T-helper 1 cell (primary cell): Measurements from ENCODE around the gene THSD4.
"Not testable (repeated sequence)": the region's sequence is repeated elsewhere in the genome, so short reads cannot be mapped to it uniquely, and the experiment has no call there.

ENCODE experiments used
- DNase-seq, 5 donors: peaks; one replicate each; pipeline ENCODE4 v3.0.0-alpha.2; 2012 to 2020

THSD4 gene

GRCh38 chr15:71437404-71437803 lies 322.1 kb downstream of the THSD4 start:
- DNase-seq, result no peak

GRCh38 chr15:71437919-71438318 lies 322.6 kb downstream of the THSD4 start:
- DNase-seq, result no peak

GRCh38 chr15:71439478-71439877 lies 324.2 kb downstream of the THSD4 start:
- DNase-seq, result not testable (repeated sequence)

GRCh38 chr15:71440489-71441110 lies 325.3 kb downstream of the THSD4 start:
- peak in 1 of 5 donors; percentile 23 for DNase-seq

GRCh38 chr15:71443538-71443937 lies 328.3 kb downstream of the THSD4 start:
- peak in 2 of 5 donors; percentile 8 to 25 for DNase-seq

GRCh38 chr15:71444032-71444810 lies 328.9 kb downstream of the THSD4 start:
- no peak for DNase-seq

GRCh38 chr15:71444866-71445590 lies 329.8 kb downstream of the THSD4 start:
- DNase-seq, result no peak

- no peak for DNase-seq
Observed at GRCh38 chr15:71447328-71448250, 332.3 kb downstream of the THSD4 start.

GRCh38 chr15:71448688-71449114 lies 333.4 kb downstream of the THSD4 start:
- DNase-seq, result no peak

- DNase-seq, result no peak
Observed at GRCh38 chr15:71449363-71449762, 334.1 kb downstream of the THSD4 start.

- DNase-seq, result no peak
Observed at GRCh38 chr15:71449956-71450355, 334.7 kb downstream of the THSD4 start.

- DNase-seq, result no peak
Observed at GRCh38 chr15:71451130-71451529, 335.9 kb downstream of the THSD4 start.

GRCh38 chr15:71452893-71453292 lies 337.6 kb downstream of the THSD4 start:
- no peak for DNase-seq

- DNase-seq, result no peak
Observed at GRCh38 chr15:71454462-71454996, 339.3 kb downstream of the THSD4 start.

GRCh38 chr15:71455107-71455506 lies 339.8 kb downstream of the THSD4 start:
- no peak for DNase-seq

GRCh38 chr15:71455878-71456277 lies 340.6 kb downstream of the THSD4 start:
- no peak for DNase-seq

GRCh38 chr15:71456362-71456761 lies 341.1 kb downstream of the THSD4 start:
- no peak for DNase-seq

GRCh38 chr15:71456811-71457210 lies 341.5 kb downstream of the THSD4 start:
- no peak for DNase-seq

- DNase-seq, result no peak
Observed at GRCh38 chr15:71458089-71458660, 342.9 kb downstream of the THSD4 start.

- no peak for DNase-seq
Observed at GRCh38 chr15:71461748-71462147, 346.5 kb downstream of the THSD4 start.

- DNase-seq, result no peak
Observed at GRCh38 chr15:71462638-71463037, 347.4 kb downstream of the THSD4 start.

- no peak for DNase-seq
Observed at GRCh38 chr15:71463156-71463665, 347.9 kb downstream of the THSD4 start.
